Peyer's patch (tissue), 4 donors: ENCODE measurements around the gene HOXA5.

Source experiments
- CTCF ChIP-seq, 6 experiments: fragments of 450-650 bp in 4 of 6; fragments of 200-600 bp in 2 of 6; sonication (generic) in 1 of 6; IDR thresholded peaks; one replicate each; pipeline ENCODE4 v1.5.1; 2017 to 2019; ENCODE audit warnings: antibody characterized with exemption in 6 of 6, mild to moderate bottlenecking in 3 of 6, moderate library complexity in 1 of 6
- POLR2A ChIP-seq, 2 donors: fragments of 450-650 bp; IDR thresholded peaks; one replicate each; pipeline ENCODE4 v1.5.1; 2017; ENCODE audit warnings: antibody characterized with exemption in 2 of 2, mild to moderate bottlenecking in 2 of 2, moderate library complexity in 2 of 2

GRCh38 chr7:27126596-27127327 lies 16.7 kb downstream of the HOXA5 start:
- TF ChIP-seq CTCF (IDR thresholded peaks at IDR 0.05) (no peak), POLR2A (IDR thresholded peaks at IDR 0.05) (no peak)
